PC-9 (cell line): ENCODE results near the gene TRIM37.

ENCODE experiments used
- EZH2 ChIP-seq: fragments of 200-600 bp; sonication (generic); IDR thresholded peaks from 2 replicates; pipeline ENCODE4 v1.8.0; 2017; ENCODE audit warnings: antibody characterized with exemption, low read depth
- TF ChIP-seq, protein P1 (sequence below): fragments of 200-600 bp; sonication (generic); conservative IDR thresholded peaks from 2 replicates; pipeline ENCODE4 v1.6.1; 2017; ENCODE audit warnings: mixed run types, antibody characterized with exemption, mild to moderate bottlenecking, moderate library complexity

DNA sequence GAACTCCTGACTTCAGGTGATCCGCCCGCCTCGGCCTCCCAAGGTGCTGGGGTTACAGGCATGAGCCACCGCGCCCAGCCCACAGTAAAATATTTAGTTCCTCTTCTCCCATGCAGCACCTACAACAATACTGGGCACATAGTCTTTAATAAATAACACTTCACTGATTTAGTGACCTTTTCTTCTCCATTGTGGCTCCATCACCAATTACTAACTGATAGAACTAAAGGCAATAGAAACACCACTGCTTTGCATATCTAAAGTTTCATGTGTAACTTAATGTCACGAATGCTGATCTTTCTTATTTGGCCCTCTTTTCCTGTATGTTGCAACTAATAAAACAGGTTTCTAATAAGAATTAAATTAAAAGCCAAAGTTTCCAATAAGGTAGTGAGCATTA is 38.9 kb downstream of the TRIM37 start:
- TF ChIP-seq EZH2 = no peak
- TF ChIP-seq, protein P1, sequence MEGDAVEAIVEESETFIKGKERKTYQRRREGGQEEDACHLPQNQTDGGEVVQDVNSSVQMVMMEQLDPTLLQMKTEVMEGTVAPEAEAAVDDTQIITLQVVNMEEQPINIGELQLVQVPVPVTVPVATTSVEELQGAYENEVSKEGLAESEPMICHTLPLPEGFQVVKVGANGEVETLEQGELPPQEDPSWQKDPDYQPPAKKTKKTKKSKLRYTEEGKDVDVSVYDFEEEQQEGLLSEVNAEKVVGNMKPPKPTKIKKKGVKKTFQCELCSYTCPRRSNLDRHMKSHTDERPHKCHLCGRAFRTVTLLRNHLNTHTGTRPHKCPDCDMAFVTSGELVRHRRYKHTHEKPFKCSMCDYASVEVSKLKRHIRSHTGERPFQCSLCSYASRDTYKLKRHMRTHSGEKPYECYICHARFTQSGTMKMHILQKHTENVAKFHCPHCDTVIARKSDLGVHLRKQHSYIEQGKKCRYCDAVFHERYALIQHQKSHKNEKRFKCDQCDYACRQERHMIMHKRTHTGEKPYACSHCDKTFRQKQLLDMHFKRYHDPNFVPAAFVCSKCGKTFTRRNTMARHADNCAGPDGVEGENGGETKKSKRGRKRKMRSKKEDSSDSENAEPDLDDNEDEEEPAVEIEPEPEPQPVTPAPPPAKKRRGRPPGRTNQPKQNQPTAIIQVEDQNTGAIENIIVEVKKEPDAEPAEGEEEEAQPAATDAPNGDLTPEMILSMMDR = no peak
